ENCODE data around the gene BDKRB2. TPM values are rescaled to one million over a fixed set of nuclear protein-coding genes. Genes with fewer than 3 reads are reported as not detected.

BDKRB2 gene
- total RNA-seq, 1 experiment from 2014 or later, result 0.05 TPM

DNA sequence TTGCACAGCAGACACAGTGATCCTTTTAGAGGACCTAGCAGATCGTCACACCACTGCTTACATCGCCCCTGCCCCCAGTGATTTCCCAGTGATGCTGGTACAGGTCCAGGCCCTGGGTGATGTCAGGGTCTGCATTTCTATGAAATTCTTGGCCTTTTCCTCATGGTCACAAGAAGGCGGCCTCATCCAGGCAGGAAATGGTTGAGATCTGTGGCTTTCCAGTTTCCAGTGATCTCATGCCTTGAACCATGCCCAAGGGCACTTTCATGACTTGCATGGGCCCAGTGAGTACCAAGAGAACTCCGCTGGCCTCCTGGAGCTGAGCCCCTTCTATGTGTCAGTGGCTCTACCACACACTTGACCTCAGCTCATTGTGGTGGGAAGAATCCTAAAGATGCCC, 41.9 kb upstream of the BDKRB2 start:
- no peaks in the 10 kb centered on the region for H3K36me3 ChIP-seq (ENCODE audit: control insufficient read depth, insufficient read depth, low read length)
- intact Hi-C loops (cut with micrococcal nuclease; ENCODE audit: unreplicated experiment), result no loop called here
- no peak overlapping the region for H3K4me3 ChIP-seq (ENCODE audit: low read depth in 2 of 2, low read length in 2 of 2)
- peaks cover 3% of the 10 kb centered on the region; the same call in 1 of the 2 replicates for H3K4me1 ChIP-seq (ENCODE audit: control insufficient read depth, insufficient read depth, low read length)
- no peaks in the 10 kb centered on the region for H3K9me3 ChIP-seq (ENCODE audit: control insufficient read depth, insufficient read depth, low read depth, low read length)
- TF ChIP-seq SIN3A (IDR thresholded peaks at IDR 0.05; ENCODE audit: borderline replicate concordance, insufficient read depth, low read depth, low read length) (no peak), POLR2AphosphoS5 (IDR thresholded peaks at IDR 0.05; ENCODE audit: low read depth, low read length) (no peak), TCF7L2 (IDR thresholded peaks at IDR 0.05; ENCODE audit: low read depth, low read length) (no peak), REST (IDR thresholded peaks at IDR 0.05; ENCODE audit: insufficient read depth in 1 of 2, low read depth in 2 of 2, low read length in 1 of 2) (no peak)
- TF ChIP-seq, protein P1, sequence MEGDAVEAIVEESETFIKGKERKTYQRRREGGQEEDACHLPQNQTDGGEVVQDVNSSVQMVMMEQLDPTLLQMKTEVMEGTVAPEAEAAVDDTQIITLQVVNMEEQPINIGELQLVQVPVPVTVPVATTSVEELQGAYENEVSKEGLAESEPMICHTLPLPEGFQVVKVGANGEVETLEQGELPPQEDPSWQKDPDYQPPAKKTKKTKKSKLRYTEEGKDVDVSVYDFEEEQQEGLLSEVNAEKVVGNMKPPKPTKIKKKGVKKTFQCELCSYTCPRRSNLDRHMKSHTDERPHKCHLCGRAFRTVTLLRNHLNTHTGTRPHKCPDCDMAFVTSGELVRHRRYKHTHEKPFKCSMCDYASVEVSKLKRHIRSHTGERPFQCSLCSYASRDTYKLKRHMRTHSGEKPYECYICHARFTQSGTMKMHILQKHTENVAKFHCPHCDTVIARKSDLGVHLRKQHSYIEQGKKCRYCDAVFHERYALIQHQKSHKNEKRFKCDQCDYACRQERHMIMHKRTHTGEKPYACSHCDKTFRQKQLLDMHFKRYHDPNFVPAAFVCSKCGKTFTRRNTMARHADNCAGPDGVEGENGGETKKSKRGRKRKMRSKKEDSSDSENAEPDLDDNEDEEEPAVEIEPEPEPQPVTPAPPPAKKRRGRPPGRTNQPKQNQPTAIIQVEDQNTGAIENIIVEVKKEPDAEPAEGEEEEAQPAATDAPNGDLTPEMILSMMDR (IDR thresholded peaks at IDR 0.05), result no peak
- no peak for DNase-seq (ENCODE audit: low read depth, low spot score)
- no peaks in the 10 kb centered on the region for H3K27me3 ChIP-seq (ENCODE audit: control insufficient read depth, insufficient read depth, low read length)
- in situ Hi-C loops (cut with HindIII; ENCODE audit: low pct_unique_long_range_greater_than_20kb, low sequenced_read_pairs), result no loop called here
- ATAC-seq, result no peak
- POLR2A ChIA-PET, result no interaction called here
- BruUV-seq (replicated peaks), result no TSS peak
- no peak overlapping the region for H3K27ac ChIP-seq (ENCODE audit: low read length)
- CTCF ChIA-PET, result no interaction called here

- no peak for TF ChIP-seq TCF7L2 (IDR thresholded peaks at IDR 0.05; ENCODE audit: low read depth, low read length)
- TF ChIP-seq, protein P1 (IDR thresholded peaks at IDR 0.05), result no peak
- TF ChIP-seq SIN3A (IDR thresholded peaks at IDR 0.05; ENCODE audit: borderline replicate concordance, insufficient read depth, low read depth, low read length), result no peak
- no peak for TF ChIP-seq POLR2AphosphoS5 (IDR thresholded peaks at IDR 0.05; ENCODE audit: low read depth, low read length)
- TF ChIP-seq REST (IDR thresholded peaks at IDR 0.05; ENCODE audit: insufficient read depth in 1 of 2, low read depth in 2 of 2, low read length in 1 of 2), result no peak
- Histone ChIP-seq H3K27ac (ENCODE audit: low read length) (no peak overlapping the region), H3K9me3 (ENCODE audit: control insufficient read depth, insufficient read depth, low read depth, low read length) (no peaks in the 10 kb centered on the region), H3K4me3 (ENCODE audit: low read depth in 2 of 2, low read length in 2 of 2) (no peak overlapping the region), H3K27me3 (ENCODE audit: control insufficient read depth, insufficient read depth, low read length) (no peaks in the 10 kb centered on the region), H3K36me3 (ENCODE audit: control insufficient read depth, insufficient read depth, low read length) (no peaks in the 10 kb centered on the region), H3K4me1 (ENCODE audit: control insufficient read depth, insufficient read depth, low read length) (peaks cover 3% of the 10 kb centered on the region; the same call in 1 of the 2 replicates)
- ATAC-seq (no peak), DNase-seq (ENCODE audit: low read depth, low spot score) (no peak)
- POLR2A ChIA-PET, result no interaction called here
- in situ Hi-C loops (cut with HindIII; ENCODE audit: low pct_unique_long_range_greater_than_20kb, low sequenced_read_pairs), result no loop called here
- intact Hi-C loops (cut with micrococcal nuclease; ENCODE audit: unreplicated experiment), result no loop called here
- no TSS peak for BruUV-seq (replicated peaks)
- CTCF ChIA-PET, result no interaction called here
Observed at GRCh38 chr14:96164861-96165490, 39.7 kb upstream of the BDKRB2 start.
